Urinary bladder (tissue), 2 donors: ENCODE data around the gene BLM. TPM values are rescaled to one million over a fixed set of nuclear protein-coding genes. Genes with fewer than 3 reads are reported as not detected.

ENCODE experiments used
- polyA plus RNA-seq: library from polyadenylated mRNA; stranded (reverse); fragments of 200-250 nt; gene quantifications from one replicate; pipeline ENCODE4 v1.2.3, GENCODE V29; 2013
- small RNA-seq: library from RNA; depleted of rRNA; stranded (forward); fragments of <200 nt; gene quantifications from one replicate; pipeline ENCODE3, GENCODE V24; 2014
- total RNA-seq: library from RNA; depleted of rRNA; stranded (reverse); fragments of >200 nt; gene quantifications from one replicate; pipeline ENCODE4 v1.2.3, GENCODE V29; 2014
- donor health status: healthy.

The BLM gene
- total and polyA plus RNA-seq, 2 donors: 0.67 to 7.8 TPM

Small RNAs within 50 kb of the gene (small RNA-seq; reads per million reads assigned to genes)
- gene RF00093 (not detected), gene RN7SL363P (not detected)

Other genes starting within 250 kb of the BLM start
- gene CRTC3, start 187.4 kb upstream of the BLM start, total RNA-seq: 41.3 TPM
- 41.9 TPM for gene CRTC3, start 187.4 kb upstream of the BLM start, polyA plus RNA-seq
- 10.5 TPM for gene FURIN, start 151.2 kb downstream of the BLM start, total RNA-seq
- 53.7 TPM for gene FURIN, start 151.2 kb downstream of the BLM start, polyA plus RNA-seq
- gene FES, start 167.2 kb downstream of the BLM start, total RNA-seq: 27.0 TPM
- 30.0 TPM for gene FES, start 167.2 kb downstream of the BLM start, polyA plus RNA-seq
- 19.4 TPM for gene MAN2A2, start 186.0 kb downstream of the BLM start, total RNA-seq
- gene MAN2A2, start 186.0 kb downstream of the BLM start, polyA plus RNA-seq: 31.4 TPM
- 6.8 TPM for gene HDDC3, start 215.2 kb downstream of the BLM start, total RNA-seq
- gene HDDC3, start 215.2 kb downstream of the BLM start, polyA plus RNA-seq: 9.7 TPM
- gene UNC45A, start 217.9 kb downstream of the BLM start, total RNA-seq: 37.2 TPM
- 110 TPM for gene UNC45A, start 217.9 kb downstream of the BLM start, polyA plus RNA-seq
- 7.5 TPM for gene RCCD1, start 237.5 kb downstream of the BLM start, total RNA-seq
- 10.3 TPM for gene RCCD1, start 237.5 kb downstream of the BLM start, polyA plus RNA-seq